Neural progenitor cell (in vitro differentiated cells): Measurements from ENCODE around the gene NCBP3.

Source experiments
- EZH2 ChIP-seq: fragments of 200-600 bp; sonication (generic); IDR thresholded peaks from 2 replicates; pipeline ENCODE4 v1.6.1; 2017; ENCODE audit warnings: antibody characterized with exemption, mild to moderate bottlenecking, moderate library complexity
- EZH2phosphoT487 ChIP-seq: fragments of 200-600 bp; sonication (generic); IDR thresholded peaks from 2 replicates; pipeline ENCODE4 v1.6.1; 2017; ENCODE audit warnings: antibody characterized with exemption
- TF ChIP-seq, protein P1 (sequence below): fragments of 200-600 bp; sonication (generic); IDR thresholded peaks from 2 replicates; pipeline ENCODE4 v1.5.1; 2017; ENCODE audit warnings: antibody characterized with exemption, mild to moderate bottlenecking

DNA sequence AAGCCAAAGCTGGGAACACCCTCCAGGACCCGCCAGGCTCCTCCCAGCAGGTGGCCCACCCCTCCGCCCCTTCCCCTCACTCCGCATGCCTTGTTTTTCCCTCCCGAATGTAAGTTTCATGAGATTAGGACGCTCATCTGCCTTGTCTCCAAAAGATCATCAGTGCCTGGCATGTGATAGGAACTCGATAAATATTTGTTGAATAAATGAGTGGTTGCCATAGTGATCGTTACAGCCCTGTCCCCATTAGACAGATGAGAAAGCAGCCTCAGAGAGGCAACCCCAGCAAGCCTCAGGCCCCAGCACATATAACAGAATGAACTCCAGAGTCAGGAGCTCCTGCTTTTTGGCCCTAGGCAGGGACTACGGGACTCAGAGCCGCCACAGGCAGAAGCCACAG, 41.8 kb upstream of the NCBP3 start:
- TF ChIP-seq, protein P1, sequence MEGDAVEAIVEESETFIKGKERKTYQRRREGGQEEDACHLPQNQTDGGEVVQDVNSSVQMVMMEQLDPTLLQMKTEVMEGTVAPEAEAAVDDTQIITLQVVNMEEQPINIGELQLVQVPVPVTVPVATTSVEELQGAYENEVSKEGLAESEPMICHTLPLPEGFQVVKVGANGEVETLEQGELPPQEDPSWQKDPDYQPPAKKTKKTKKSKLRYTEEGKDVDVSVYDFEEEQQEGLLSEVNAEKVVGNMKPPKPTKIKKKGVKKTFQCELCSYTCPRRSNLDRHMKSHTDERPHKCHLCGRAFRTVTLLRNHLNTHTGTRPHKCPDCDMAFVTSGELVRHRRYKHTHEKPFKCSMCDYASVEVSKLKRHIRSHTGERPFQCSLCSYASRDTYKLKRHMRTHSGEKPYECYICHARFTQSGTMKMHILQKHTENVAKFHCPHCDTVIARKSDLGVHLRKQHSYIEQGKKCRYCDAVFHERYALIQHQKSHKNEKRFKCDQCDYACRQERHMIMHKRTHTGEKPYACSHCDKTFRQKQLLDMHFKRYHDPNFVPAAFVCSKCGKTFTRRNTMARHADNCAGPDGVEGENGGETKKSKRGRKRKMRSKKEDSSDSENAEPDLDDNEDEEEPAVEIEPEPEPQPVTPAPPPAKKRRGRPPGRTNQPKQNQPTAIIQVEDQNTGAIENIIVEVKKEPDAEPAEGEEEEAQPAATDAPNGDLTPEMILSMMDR = no peak
- TF ChIP-seq EZH2phosphoT487 (no peak), EZH2 (no peak)
